Inflammatory macrophage treated with lipopolysaccharide for 4 hours (primary cell): ENCODE results near the gene DNM3.
A peak's percentile ranks its signal among the peaks of the same experiment; 100 is the strongest.

Experiments
- DNase-seq: peaks from one replicate; pipeline ENCODE4 v3.0.0-alpha.2; 2020

DNM3 gene

GRCh38 chr1:172382990-172383389 lies 541.7 kb downstream of the DNM3 start:
- DNase-seq: no peak

DNA sequence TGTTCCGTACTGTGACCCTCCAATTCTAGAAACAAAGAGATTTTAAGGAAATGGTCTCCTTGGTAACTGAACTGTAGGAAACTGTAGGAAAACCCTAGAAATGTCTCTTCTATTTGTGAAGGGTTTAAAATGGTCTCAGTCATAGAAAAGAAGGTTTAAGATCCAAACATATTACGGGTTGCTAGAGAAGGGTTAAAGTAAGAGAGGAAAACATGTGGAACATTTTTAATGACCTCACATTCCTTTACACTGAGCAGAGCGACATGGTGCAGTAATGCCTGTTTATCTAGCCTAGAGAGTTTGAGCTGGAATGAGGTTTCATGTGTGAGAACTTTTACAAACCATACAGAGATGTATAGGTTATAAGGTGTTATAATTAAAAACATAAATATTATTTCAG lies 542.2 kb downstream of the DNM3 start:
- DNase-seq: no peak

- DNase-seq: no peak
Observed at GRCh38 chr1:172384656-172385055, 543.4 kb downstream of the DNM3 start.

DNA sequence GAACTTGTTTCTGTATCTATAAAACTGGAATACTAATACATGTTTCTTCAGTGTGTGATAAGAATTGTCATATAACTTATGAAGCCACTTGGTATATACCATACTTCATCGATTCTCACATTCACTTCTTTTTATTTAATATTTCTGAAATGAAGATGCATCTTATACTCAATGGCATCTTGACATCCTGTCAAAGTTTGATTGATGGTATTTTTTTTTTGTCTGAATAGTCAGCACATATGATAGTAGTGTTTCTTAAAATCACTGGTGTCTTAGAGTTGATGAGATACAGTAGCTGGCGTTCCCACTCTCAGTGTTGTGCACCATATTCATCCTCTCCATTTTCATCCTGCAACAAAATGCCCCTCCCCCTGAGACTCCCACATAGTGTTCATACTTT lies 544.7 kb downstream of the DNM3 start:
- no peak for DNase-seq

GRCh38 chr1:172388490-172388889 lies 547.2 kb downstream of the DNM3 start:
- no peak for DNase-seq

DNA sequence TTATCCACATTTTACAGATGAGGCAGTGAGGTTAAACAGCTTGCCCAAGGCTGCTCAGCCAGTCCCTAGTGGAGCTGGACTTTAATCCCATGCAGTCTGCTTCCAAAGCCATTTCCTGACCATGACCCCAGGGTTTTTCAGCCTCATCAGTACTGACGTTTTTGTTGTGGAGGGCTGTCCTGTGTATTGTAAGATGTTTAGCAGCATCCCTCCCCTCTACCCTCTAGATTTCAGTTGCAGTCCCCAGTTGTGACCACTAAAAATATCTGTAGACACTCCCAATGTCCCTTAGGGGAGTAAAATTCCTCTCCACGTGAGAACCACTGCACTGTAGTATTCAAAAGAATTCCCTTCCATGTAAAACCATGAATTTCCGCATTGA lies 549.0 kb downstream of the DNM3 start:
- no peak for DNase-seq

GRCh38 chr1:172390683-172391551 lies 549.6 kb downstream of the DNM3 start:
- no peak for DNase-seq

DNA sequence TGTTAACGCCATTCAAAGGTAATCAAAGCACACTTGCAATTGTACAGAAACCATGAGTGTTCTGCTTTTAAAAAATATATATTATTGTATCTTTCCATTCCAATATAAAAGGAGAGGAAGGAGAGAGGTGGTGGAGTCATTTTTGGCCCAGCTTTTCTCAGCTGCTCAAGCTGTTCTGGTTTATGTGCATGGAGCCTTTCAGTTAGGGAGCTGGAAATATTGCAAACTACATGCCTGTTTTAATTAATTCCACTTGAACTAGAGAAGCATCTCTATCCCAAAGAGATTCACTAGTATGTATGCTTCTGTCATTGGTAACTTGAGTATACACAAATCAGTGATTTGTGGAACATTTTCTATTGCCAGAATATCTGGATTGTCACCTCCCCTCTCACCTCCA lies 550.7 kb downstream of the DNM3 start:
- DNase-seq: no peak

DNA sequence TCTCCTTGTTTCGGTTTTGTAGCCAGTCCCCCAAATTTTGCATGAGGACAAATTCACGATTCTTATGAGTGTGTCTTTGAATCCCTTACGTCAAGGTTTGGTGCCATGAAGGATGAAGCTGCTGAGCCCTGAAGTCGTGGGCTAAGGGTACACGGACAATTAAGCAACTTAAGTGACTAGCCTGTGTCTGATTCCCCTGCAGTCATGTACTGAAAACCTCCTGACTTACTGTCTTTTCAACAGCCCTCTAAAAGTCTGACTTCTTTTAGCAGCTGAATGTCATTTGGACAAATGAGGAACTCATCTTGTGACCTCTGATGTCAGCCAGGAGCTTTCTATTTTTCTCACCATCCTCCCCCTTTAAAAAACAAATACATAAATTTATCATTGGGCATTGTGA lies 552.1 kb downstream of the DNM3 start:
- peak; percentile 87 for DNase-seq

GRCh38 chr1:172394141-172394751 lies 552.9 kb downstream of the DNM3 start:
- DNase-seq: peak; percentile 90

DNA sequence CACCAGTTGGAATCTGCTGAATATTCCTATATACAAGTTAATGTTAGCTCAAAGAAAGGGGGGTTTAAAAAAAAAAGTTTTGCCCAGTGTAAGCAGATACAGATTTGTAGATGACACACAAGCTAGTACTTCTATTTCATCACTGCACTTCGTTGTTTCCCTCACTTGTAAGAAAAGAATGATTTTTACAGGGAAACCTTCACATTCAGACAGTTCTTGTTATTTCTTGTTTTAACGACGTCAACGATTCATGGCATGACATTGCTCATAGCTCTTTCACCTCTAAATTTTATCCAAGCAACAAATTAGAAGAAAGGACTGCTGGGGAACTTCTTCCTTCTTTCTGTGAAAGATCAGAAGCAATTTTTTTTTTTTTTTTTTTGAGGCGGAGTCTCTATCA lies 553.5 kb downstream of the DNM3 start:
- DNase-seq: no peak

- DNase-seq: no peak
Observed at GRCh38 chr1:172395576-172395975, 554.3 kb downstream of the DNM3 start.

DNA sequence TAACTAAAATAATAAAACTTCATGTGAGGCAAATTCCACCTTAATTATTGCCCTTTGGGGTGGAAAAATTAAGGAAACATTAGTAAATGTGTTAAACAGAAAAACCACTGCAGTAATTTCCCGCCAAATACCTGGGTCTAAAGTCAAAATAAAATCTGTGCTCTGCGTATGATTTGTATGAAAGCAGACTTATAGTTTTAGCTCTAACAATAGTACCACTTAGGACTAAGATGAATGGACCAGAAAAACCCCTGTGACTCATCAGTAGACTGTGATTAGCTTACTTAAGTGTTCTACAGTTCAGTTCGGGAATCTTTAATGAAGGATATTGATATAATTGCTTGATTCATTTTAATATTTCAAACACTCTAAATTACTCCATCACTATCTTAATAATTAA lies 555.9 kb downstream of the DNM3 start:
- DNase-seq: no peak

DNA sequence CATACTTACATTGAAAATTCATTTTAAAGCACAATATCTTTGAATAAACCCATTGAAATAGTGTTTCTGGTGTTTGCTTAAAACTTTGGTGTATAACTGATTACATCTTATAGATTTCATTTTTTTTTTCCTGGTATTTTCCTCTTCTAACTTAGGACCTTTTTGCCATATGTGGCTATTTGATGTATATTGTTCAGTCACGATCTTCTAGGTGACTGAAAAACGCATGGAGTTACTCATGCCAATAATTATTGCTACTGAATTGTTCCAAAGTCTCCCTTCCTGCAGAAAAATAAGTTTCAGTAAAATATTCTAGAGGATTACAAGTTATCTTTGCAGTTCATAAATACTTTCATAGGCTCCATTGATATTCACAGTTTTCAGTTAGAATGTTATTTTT lies 556.3 kb downstream of the DNM3 start:
- no peak for DNase-seq

GRCh38 chr1:172398193-172398592 lies 556.9 kb downstream of the DNM3 start:
- DNase-seq: no peak

GRCh38 chr1:172398970-172399755 lies 557.9 kb downstream of the DNM3 start:
- peak; percentile 35 for DNase-seq

- DNase-seq: no peak
Observed at GRCh38 chr1:172399756-172400721, 558.7 kb downstream of the DNM3 start.

- DNase-seq: no peak
Observed at GRCh38 chr1:172400722-172401105, 559.4 kb downstream of the DNM3 start.

DNA sequence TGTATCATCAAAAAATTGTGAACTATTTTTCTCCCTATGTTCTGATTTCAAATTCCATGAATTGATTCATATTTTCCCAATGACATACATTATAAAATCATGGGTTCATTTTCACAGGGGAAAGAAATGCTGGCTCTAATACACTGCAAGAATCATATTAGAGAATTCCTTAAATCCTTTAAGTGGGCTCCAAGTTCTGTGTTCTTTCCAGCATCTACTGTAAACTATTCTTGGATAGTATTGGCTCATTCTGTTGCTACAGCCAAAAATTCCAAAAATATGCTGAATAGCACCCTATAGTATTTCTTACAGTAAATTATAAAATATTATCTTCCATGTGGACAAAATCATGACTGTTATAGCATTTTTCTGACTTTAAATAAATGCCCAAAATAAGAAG lies 560.2 kb downstream of the DNM3 start:
- no peak for DNase-seq

- DNase-seq: no peak
Observed at GRCh38 chr1:172401892-172402291, 560.6 kb downstream of the DNM3 start.

DNA sequence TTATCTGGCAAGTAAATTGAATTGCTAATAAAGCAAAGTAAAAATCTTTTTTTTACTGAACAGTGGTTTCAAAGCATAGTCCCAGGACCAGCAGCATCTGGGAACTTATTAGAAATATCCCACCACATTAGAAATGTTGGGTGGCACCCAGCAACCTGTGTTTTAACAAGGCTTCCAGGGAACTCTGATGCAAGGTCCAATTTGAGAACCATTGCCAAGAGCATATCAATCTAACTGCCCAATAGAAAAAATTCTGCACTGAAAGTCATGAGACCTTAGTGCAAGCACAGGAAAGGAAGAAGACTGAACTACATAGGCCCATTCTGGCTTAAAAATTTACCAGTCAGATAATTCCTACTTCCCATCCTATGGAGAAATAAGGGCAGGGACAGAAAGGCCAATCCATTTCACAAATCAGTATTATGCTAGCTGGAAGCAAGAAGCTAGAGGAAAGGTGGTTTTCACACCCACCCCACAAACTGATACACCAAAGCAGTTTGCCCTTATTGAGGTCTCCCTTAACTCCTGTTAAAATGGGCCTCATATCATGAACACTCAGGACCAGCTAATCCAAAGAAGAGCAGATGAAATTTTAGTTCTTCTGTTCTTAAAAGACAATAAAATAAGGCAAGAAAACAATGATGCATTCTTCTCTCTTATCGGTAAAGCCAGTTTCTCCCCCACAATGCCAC lies 561.7 kb downstream of the DNM3 start:
- DNase-seq: no peak

GRCh38 chr1:172404121-172404520 lies 562.8 kb downstream of the DNM3 start:
- DNase-seq: no peak
